ENCODE data around the gene BHLHE23.

GRCh38 chr20:62997417-62998035 is 9.2 kb downstream of the BHLHE23 start:
- TF ChIP-seq CTCF (IDR thresholded peaks at IDR 0.05; ENCODE audit: low read length) (no peak), EZH2phosphoT487 (IDR thresholded peaks at IDR 0.05; ENCODE audit: low read length) (no peak)

Measured in MM.1S (cell line).